A673 (cell line): ENCODE data around the gene IMMP2L.

Experiments used
- CTCF ChIP-seq: fragments of 300-800, 200-600 bp; sonication (generic); conservative IDR thresholded peaks from 2 replicates; pipeline ENCODE4 v1.5.1; 2017; ENCODE audit warnings: low read depth, mild to moderate bottlenecking, antibody characterized with exemption, low read length, moderate library complexity, mixed read lengths
- EZH2 ChIP-seq: fragments of 200-600 bp; sonication (generic); IDR thresholded peaks from 2 replicates; pipeline ENCODE4 v1.6.1; 2017; ENCODE audit warnings: borderline replicate concordance, low read depth, mild to moderate bottlenecking, mixed read lengths, antibody characterized with exemption, low read length; ENCODE audit not compliant: poor library complexity, severe bottlenecking

GRCh38 chr7:111242141-111242755 is 320.0 kb downstream of the IMMP2L start:
- TF ChIP-seq CTCF (no peak), EZH2 (no peak)
